Hepatocyte (in vitro differentiated cells): ENCODE measurements around the gene TNFRSF6B. TPM values are rescaled to one million over a fixed set of nuclear protein-coding genes. Genes with fewer than 3 reads are reported as not detected.

Experiments used
- DNase-seq: peaks from one replicate; pipeline ENCODE4 v3.0.0-alpha.2; 2016; ENCODE audit warnings: low spot score
- H2AFZ ChIP-seq: fragments of 200-600 bp; sonication (generic); 2 replicates; pipeline ENCODE4 v1.6.0; 2016; ENCODE audit warnings: antibody characterized with exemption, mild to moderate bottlenecking
- H3K27ac ChIP-seq: fragments of 200-600 bp; sonication (generic); 2 replicates; pipeline ENCODE4 v1.5.1; 2016; ENCODE audit warnings: mild to moderate bottlenecking
- H3K27me3 ChIP-seq: fragments of 200-600 bp; sonication (generic); 2 replicates; pipeline ENCODE4 v1.6.1; 2016
- H3K36me3 ChIP-seq: fragments of 200-600 bp; sonication (generic); replicated peaks from 2 replicates; pipeline ENCODE4 v1.5.1; 2016; ENCODE audit warnings: low read depth; ENCODE audit not compliant: insufficient read depth
- H3K4me1 ChIP-seq: fragments of 200-600 bp; sonication (generic); 2 replicates; pipeline ENCODE4 v1.5.1; 2016; ENCODE audit warnings: mild to moderate bottlenecking, moderate library complexity; ENCODE audit not compliant: insufficient read depth
- H3K4me2 ChIP-seq: fragments of 200-600 bp; sonication (generic); 2 replicates; pipeline ENCODE4 v1.6.0; 2016
- H3K4me3 ChIP-seq: fragments of 200-600 bp; sonication (generic); 2 replicates; pipeline ENCODE4 v1.5.1; 2016; ENCODE audit warnings: mild to moderate bottlenecking
- H3K79me2 ChIP-seq: fragments of 200-600 bp; sonication (generic); 2 replicates; pipeline ENCODE4 v1.6.0; 2017; ENCODE audit warnings: mild to moderate bottlenecking
- H3K9me2 ChIP-seq: fragments of 200-600 bp; sonication (generic); replicated peaks from 2 replicates; pipeline ENCODE4 v1.6.0; 2017; ENCODE audit warnings: mild to moderate bottlenecking; ENCODE audit not compliant: insufficient read depth
- H3K9me3 ChIP-seq: fragments of 200-600 bp; sonication (generic); 2 replicates; pipeline ENCODE4 v1.5.1; 2016; ENCODE audit warnings: low read depth, mild to moderate bottlenecking
- H4K20me1 ChIP-seq: fragments of 200-600 bp; sonication (generic); 2 replicates; pipeline ENCODE4 v1.6.0; 2016; ENCODE audit warnings: mild to moderate bottlenecking; ENCODE audit not compliant: insufficient read depth, poor library complexity, severe bottlenecking
- CTCF ChIP-seq: fragments of 200-600 bp; sonication (generic); IDR thresholded peaks from 2 replicates; pipeline ENCODE4 v1.5.1; 2016; ENCODE audit warnings: antibody characterized with exemption, mild to moderate bottlenecking; ENCODE audit not compliant: poor library complexity
- EZH2 ChIP-seq: fragments of 200-600 bp; sonication (generic); IDR thresholded peaks from 2 replicates; pipeline ENCODE4 v1.6.1; 2016; ENCODE audit warnings: antibody characterized with exemption, mild to moderate bottlenecking, borderline replicate concordance
- EZH2phosphoT487 ChIP-seq: fragments of 200-600 bp; sonication (generic); IDR thresholded peaks from one replicate; pipeline ENCODE4 v1.6.1; 2018; ENCODE audit warnings: antibody characterized with exemption, mild to moderate bottlenecking, low read depth, moderate library complexity; ENCODE audit not compliant: unreplicated experiment, severe bottlenecking
- whole genome bisulfite sequencing: methylation state at CpG from one replicate; pipeline ENCODE4 v1.1.6; 2016; ENCODE audit warnings: low lambda C conversion rate; ENCODE audit errors: missing lambda C conversion rate; 5-methylcytosine and 5-hydroxymethylcytosine counted together
- polyA plus RNA-seq: library from polyadenylated mRNA; unstranded; fragments of >200 nt; fragmentation: Nextera tagmentation; extraction: Ambion mirVana; gene quantifications from 2 replicates; pipeline ENCODE4 v1.2.1, GENCODE V29; 2016
- total RNA-seq: library from RNA; depleted of rRNA; stranded (reverse); fragments of >200 nt; gene quantifications from 2 replicates; pipeline ENCODE4 v1.2.3, GENCODE V29; 2014

The TNFRSF6B gene
- total and polyA plus RNA-seq, 2 experiments from 2014 or later, result 0.97 to 4.2 TPM

GRCh38 chr20:63679799-63680305 is 16.6 kb upstream of the TNFRSF6B start:
- H3K4me2 ChIP-seq, result no peak overlapping the region
- TF ChIP-seq CTCF (no peak), EZH2 (no peak), EZH2phosphoT487 (no peak)
- no peaks in the 10 kb centered on the region for H3K27me3 ChIP-seq
- H3K9me2 ChIP-seq, result no peaks in the 10 kb centered on the region
- no peaks in the 10 kb centered on the region for H3K9me3 ChIP-seq
- no peaks in the 10 kb centered on the region for H4K20me1 ChIP-seq
- H3K79me2 ChIP-seq, result no peaks in the 10 kb centered on the region
- H2AFZ ChIP-seq, result no peak overlapping the region
- no peak overlapping the region for H3K4me3 ChIP-seq
- no peaks in the 10 kb centered on the region for H3K36me3 ChIP-seq
- WGBS, result 95% methylated on average over 19 of the region's 19 CpGs
- DNase-seq, result no peak
- H3K4me1 ChIP-seq, result peaks cover 11% of the 10 kb centered on the region
- H3K27ac ChIP-seq, result no peak overlapping the region

- DNase-seq, result no peak
- Histone ChIP-seq H3K27me3 (no peaks in the 10 kb centered on the region), H4K20me1 (no peaks in the 10 kb centered on the region), H3K4me1 (peaks cover 11% of the 10 kb centered on the region), H3K79me2 (no peaks in the 10 kb centered on the region), H3K9me2 (no peaks in the 10 kb centered on the region), H2AFZ (no peak overlapping the region), H3K4me2 (no peak overlapping the region), H3K4me3 (no peak overlapping the region), H3K36me3 (no peaks in the 10 kb centered on the region), H3K27ac (no peak overlapping the region), H3K9me3 (no peaks in the 10 kb centered on the region)
- WGBS, result 97% methylated on average over 13 of the region's 13 CpGs
- TF ChIP-seq CTCF (no peak), EZH2phosphoT487 (no peak), EZH2 (no peak)
These were observed 16.0 kb upstream of the TNFRSF6B start for GRCh38 chr20:63680427-63680826.

- WGBS, result 98% methylated on average over 23 of the region's 23 CpGs
- no peak for TF ChIP-seq EZH2
- no peak for TF ChIP-seq CTCF
- no peak for TF ChIP-seq EZH2phosphoT487
- no peak overlapping the region for H3K27ac ChIP-seq
These were observed 15.4 kb upstream of the TNFRSF6B start for GRCh38 chr20:63680857-63681608.

More at GRCh38 chr20:63680857-63681608, 15.4 kb upstream of the TNFRSF6B start:
- H3K79me2 ChIP-seq, result no peaks in the 10 kb centered on the region
- no peaks in the 10 kb centered on the region for H3K9me3 ChIP-seq
- H3K4me1 ChIP-seq, result peaks cover 11% of the 10 kb centered on the region
- H4K20me1 ChIP-seq, result no peaks in the 10 kb centered on the region
- no peak overlapping the region for H2AFZ ChIP-seq
- no peaks in the 10 kb centered on the region for H3K36me3 ChIP-seq
- H3K27me3 ChIP-seq, result no peaks in the 10 kb centered on the region
- H3K4me2 ChIP-seq, result no peak overlapping the region
- no peaks in the 10 kb centered on the region for H3K9me2 ChIP-seq
- no peak for DNase-seq
- no peak overlapping the region for H3K4me3 ChIP-seq
